ENCODE data around the gene FGB. TPM values are rescaled to one million over a fixed set of nuclear protein-coding genes. Genes with fewer than 3 reads are reported as not detected.

FGB gene
- total and polyA plus RNA-seq, 2 donors (not counting 1 experiment from before 2014, with no cell fraction given) = not detected

- CTCF ChIA-PET = interaction anchor here (1.0 kb wide), 1 partner anchor 45 kb away, joined by 3 read pairs; no protein-coding TSS in a partner anchor
- Mint-ChIP-seq H3K27ac (no peak overlapping the region), H3K27me3 (peaks cover 28% of the 10 kb centered on the region), H3K4me1 (no peaks in the 10 kb centered on the region), H3K4me3 (no peak overlapping the region), H3K9me3 (ENCODE audit: insufficient read depth) (no peaks in the 10 kb centered on the region)
- Histone ChIP-seq H2AFZ (ENCODE audit: insufficient read depth, low read depth, low read length, poor library complexity, severe bottlenecking) (no peak overlapping the region), H3K4me2 (replicated peaks; ENCODE audit: low read depth, low read length, poor library complexity, severe bottlenecking) (no peak overlapping the region), H3K9me3 (ENCODE audit: control extremely low read depth in 1 of 3, control insufficient read depth in 2 of 3, insufficient read depth in 1 of 3, low read length in 2 of 3) (no peaks in the 10 kb centered on the region), H3K4me3 (ENCODE audit: control extremely low read depth in 1 of 5, extremely low read depth in 1 of 5, insufficient read depth in 1 of 5, low read depth in 2 of 5, low read length in 4 of 5) (no peak overlapping the region), H3K79me2 (ENCODE audit: control insufficient read depth, insufficient read depth, low read length) (no peaks in the 10 kb centered on the region), H3K27ac (ENCODE audit: low read length in 2 of 2) (no peak overlapping the region), H3K9ac (ENCODE audit: low read length) (no peak overlapping the region), H3K27me3 (replicated peaks in 1 of 4; ENCODE audit: control extremely low read depth in 1 of 4, control insufficient read depth in 3 of 4, insufficient read depth in 4 of 4, low read length in 3 of 4) (no peaks in the 10 kb centered on the region), H4K20me1 (ENCODE audit: control insufficient read depth, insufficient read depth, low read length, poor library complexity, severe bottlenecking) (no peaks in the 10 kb centered on the region), H3K4me1 (ENCODE audit: control insufficient read depth in 2 of 2, insufficient read depth in 2 of 2, low read length in 2 of 2) (no peaks in the 10 kb centered on the region), H3K36me3 (replicated peaks in 1 of 2; ENCODE audit: control extremely low read depth in 1 of 2, control insufficient read depth in 1 of 2, extremely low read depth in 1 of 2, insufficient read depth in 2 of 2, low read length in 1 of 2) (no peaks in the 10 kb centered on the region)
- POLR2A ChIA-PET = no interaction called here
- WGBS (ENCODE audit: insufficient coverage) = 100% methylated on average over 2 of the region's 5 CpGs
- intact Hi-C loops (cut with micrococcal nuclease) = no loop called here
- TF ChIP-seq CTCF (IDR thresholded peaks at IDR 0.05) = no peak
- TF ChIP-seq EZH2 (IDR thresholded peaks at IDR 0.05; ENCODE audit: borderline replicate concordance, insufficient read depth, low read depth, low read length, poor library complexity, severe bottlenecking) = no peak
- ATAC-seq (ENCODE audit: low read depth) (no peak), DNase-seq (no peak)
These were observed 10.5 kb downstream of the FGB start for GRCh38 chr4:154573190-154573870.

GRCh38 chr4:154574311-154574710 is 11.5 kb downstream of the FGB start:
- H3K4me3 Mint-ChIP-seq = no peak overlapping the region
- H3K4me1 ChIP-seq (ENCODE audit: control insufficient read depth in 2 of 2, insufficient read depth in 2 of 2, low read length in 2 of 2) = no peaks in the 10 kb centered on the region
- no peak overlapping the region for H2AFZ ChIP-seq (ENCODE audit: insufficient read depth, low read depth, low read length, poor library complexity, severe bottlenecking)
- no peak overlapping the region for H3K9ac ChIP-seq (ENCODE audit: low read length)
- no peak overlapping the region for H3K27ac ChIP-seq (ENCODE audit: low read length in 2 of 2)
- H3K4me1 Mint-ChIP-seq = no peaks in the 10 kb centered on the region
- DNase-seq (no peak), ATAC-seq (ENCODE audit: low read depth) (no peak)
- CTCF ChIA-PET = no interaction called here
- H3K4me3 ChIP-seq (ENCODE audit: control extremely low read depth in 1 of 5, extremely low read depth in 1 of 5, insufficient read depth in 1 of 5, low read depth in 2 of 5, low read length in 4 of 5) = no peak overlapping the region
- no CpG with 5 or more reads among the region's 3 CpGs for WGBS (ENCODE audit: insufficient coverage)
- no peaks in the 10 kb centered on the region for H3K79me2 ChIP-seq (ENCODE audit: control insufficient read depth, insufficient read depth, low read length)
- H4K20me1 ChIP-seq (ENCODE audit: control insufficient read depth, insufficient read depth, low read length, poor library complexity, severe bottlenecking) = no peaks in the 10 kb centered on the region
- no peaks in the 10 kb centered on the region for H3K9me3 Mint-ChIP-seq (ENCODE audit: insufficient read depth)
- POLR2A ChIA-PET = no interaction called here
- H3K27me3 Mint-ChIP-seq = peaks cover 33% of the 10 kb centered on the region
- intact Hi-C loops (cut with micrococcal nuclease) = no loop called here
- no peaks in the 10 kb centered on the region for H3K36me3 ChIP-seq (replicated peaks in 1 of 2; ENCODE audit: control extremely low read depth in 1 of 2, control insufficient read depth in 1 of 2, extremely low read depth in 1 of 2, insufficient read depth in 2 of 2, low read length in 1 of 2)
- TF ChIP-seq CTCF (IDR thresholded peaks at IDR 0.05) = no peak
- no peak for TF ChIP-seq EZH2 (IDR thresholded peaks at IDR 0.05; ENCODE audit: borderline replicate concordance, insufficient read depth, low read depth, low read length, poor library complexity, severe bottlenecking)
- H3K27ac Mint-ChIP-seq = no peak overlapping the region
- H3K27me3 ChIP-seq (replicated peaks in 1 of 4; ENCODE audit: control extremely low read depth in 1 of 4, control insufficient read depth in 3 of 4, insufficient read depth in 4 of 4, low read length in 3 of 4) = no peaks in the 10 kb centered on the region
- no peak overlapping the region for H3K4me2 ChIP-seq (replicated peaks; ENCODE audit: low read depth, low read length, poor library complexity, severe bottlenecking)
- H3K9me3 ChIP-seq (ENCODE audit: control extremely low read depth in 1 of 3, control insufficient read depth in 2 of 3, insufficient read depth in 1 of 3, low read length in 2 of 3) = no peaks in the 10 kb centered on the region
